Bone marrow (tissue), 2 donors: ENCODE measurements around the gene LCE7A.

ENCODE experiments used
- DNase-seq, 2 donors: peaks; one replicate each; lab custom pipeline; 2025; lab: John Stamatoyannopoulos, UW

The LCE7A gene

DNA sequence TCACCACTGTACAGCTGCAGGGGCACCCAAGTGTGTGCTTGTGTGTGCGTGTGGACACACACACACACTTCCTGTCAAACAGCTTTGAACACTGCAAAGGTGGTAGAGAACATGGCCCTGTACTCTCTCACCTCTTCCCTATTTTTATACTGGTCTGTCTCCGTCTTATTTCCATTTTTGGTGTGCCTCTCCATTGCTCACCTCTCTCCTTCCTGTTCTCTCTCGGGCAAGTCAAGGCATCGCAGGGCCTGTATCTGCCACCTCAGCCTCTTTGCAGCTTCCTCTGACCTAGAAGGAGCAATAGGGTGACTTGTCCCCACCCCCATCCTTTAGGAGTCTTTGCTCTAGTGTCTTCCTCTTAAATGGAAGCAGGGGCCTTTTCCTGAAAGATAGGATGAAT is 20.5 kb downstream of the LCE7A start:
- no peak for DNase-seq

DNA sequence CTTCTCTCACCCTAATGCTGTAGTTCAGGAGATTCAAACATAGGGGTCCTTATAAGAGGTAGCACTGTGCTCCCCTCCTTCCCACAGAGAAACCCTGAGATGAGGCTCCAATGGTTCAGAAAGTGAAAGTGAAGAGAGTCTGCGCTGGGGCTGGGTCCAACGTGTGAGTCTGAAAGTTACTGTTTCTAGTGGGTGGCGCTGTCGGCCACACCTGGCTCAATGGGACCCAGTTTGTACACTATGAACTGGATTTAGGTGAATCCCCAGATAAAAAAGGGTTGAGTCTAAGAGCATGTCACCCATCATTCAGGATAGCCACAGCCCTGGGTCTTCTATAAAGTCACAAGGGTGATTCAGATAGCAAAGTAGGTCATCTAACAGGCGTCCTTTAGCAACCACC is 21.1 kb downstream of the LCE7A start:
- DNase-seq: no peak

DNA sequence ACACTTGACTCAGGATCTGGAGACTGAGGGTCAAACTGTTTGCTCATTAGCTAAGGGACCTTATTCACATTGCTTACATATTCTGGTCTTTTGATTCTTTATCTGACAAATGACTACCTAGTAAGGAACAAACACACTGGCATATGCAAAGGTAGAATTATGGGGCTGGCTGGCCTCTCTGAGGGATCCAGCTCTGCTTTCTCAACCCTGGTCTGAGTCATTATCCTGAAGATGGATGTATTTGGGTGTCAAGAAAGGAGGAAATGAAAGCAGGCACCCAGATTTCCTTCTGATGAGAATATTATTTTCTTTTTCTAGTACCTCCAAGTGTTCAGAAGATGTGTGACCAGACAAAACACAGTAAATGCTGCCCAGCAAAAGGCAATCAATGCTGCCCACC is 24.3 kb downstream of the LCE7A start:
- DNase-seq: no peak

DNA sequence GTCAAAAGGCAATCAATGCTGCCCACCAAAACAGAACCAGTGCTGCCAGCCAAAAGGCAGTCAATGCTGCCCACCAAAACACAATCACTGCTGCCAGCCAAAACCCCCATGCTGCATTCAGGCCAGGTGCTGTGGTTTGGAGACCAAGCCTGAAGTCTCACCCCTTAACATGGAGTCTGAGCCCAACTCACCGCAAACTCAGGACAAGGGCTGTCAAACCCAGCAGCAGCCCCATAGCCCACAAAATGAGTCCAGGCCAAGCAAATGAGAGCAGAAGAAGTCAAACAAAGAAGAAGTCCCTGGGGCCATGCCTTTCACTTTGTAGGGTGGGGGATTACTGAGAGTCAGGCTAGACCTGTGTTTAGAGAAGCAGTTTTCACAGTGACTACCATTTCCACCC is 24.7 kb downstream of the LCE7A start:
- DNase-seq: no peak

DNA sequence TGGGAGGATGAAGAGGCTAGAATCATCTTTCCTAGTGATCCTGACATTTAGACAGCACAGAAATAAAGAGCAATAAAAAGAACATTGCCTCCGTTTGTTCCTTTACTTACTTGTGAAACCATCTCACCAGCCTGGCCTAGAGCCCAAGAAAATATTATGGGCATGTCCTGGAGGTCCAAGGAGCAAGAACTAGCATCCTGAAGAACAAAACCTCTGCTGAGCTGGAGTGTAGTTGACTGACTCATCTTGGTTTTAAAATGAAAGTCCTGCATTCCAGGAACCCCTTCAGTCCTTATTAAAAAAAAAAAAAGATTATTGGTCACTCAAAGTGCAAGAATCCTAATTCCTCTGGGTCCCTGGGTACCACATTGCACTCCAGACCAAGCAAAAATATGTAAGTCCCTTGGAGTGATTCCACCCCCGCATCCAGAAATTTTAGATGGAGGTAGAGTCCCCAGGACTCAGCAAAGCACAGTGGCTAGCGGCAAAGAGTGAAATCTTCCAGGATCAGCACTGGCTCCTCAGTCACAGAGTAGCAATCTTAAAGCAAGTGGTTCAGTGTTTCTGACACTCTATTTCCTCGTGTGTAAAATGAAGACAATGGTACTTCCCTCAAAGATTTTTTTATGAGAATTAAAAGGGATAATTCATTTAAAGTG is 25.3 kb downstream of the LCE7A start:
- DNase-seq: no peak

DNA sequence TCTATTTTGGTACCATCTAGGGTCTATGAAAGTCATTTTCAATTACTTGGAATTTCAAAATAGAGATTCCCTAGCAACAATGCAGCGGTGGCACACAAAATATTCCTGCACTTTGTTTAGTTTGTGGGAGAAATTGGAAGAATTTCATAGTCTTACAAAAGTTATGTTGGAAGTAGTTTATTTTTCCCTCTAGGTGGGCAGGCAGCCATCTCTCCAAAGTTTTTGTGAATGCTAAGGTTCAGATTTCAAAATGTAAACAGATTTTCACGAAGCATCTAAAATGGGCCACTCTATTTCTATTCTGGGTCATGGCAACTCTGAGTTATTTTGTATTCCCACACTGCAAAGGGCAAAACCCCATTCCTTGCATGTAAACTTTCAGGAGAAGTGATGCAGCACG is 26.3 kb downstream of the LCE7A start:
- DNase-seq: no peak

DNA sequence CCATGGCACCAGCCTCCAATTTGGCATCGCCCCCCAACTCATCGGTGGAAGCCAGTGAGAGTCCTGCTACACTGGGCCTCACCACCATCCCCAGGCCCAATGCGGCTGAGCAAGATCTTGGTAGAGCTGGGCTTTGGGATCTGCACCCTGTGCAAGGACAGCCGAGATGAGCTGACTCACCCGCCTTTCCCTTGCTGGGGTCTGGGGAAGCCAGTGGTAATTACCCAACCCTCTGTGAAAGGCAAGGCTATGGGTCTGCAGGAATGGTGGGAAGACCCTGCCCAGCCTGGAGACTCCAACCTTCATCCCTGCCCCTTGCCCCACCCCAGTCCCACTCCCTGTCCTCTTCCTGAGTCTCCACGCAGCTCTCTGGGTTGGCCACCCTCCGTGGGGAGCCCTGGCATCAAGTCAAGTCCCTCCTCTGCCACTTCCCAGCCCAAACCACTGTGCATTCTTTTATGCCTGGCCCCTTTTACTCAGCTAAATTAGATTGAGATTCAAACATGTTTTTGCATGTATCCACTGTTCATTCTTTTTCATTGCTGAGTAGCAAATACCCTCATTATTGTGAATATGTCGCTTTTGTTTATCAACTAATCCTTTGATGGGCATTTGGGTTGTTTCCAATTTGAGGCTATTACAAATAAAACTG is 27.1 kb downstream of the LCE7A start:
- DNase-seq: no peak

DNA sequence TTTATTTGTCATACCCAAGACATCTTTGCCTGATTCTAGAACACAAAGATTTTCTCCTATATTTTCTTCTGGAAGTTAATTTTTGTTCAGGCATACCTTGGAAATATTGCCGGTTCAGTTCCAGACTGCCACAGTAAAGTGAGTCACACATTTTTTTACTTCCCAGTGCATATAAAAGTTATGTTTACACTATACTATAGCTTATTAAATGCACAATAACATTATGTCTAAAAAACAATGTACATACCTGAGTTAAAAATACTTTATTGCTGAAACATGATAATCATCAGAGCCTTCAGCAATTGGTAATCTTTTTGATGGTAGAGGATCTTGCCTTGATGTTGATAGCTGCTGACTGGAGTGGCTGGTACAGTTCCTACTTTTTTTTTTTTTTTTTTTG is 28.3 kb downstream of the LCE7A start:
- DNase-seq: no peak

DNA sequence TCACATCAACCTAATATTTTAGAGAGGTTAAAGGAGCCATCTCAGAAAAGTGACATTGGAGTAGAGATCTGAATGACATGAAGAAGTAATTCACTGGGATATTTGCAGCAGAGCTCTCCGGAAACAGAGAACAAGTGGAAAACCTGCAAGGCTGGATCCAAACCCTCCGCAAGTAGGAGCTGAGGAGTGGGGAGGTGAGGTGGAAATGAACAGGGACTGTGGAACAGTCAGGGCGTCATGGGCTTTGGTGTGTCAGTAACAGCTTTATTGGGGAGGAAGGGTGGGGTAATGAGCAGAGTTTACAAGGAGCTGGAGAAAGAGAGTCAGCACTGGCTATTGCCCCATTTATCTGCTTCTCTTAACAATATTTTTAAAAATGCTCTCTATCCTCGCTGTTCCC is 39.2 kb downstream of the LCE7A start:
- no peak for DNase-seq

DNA sequence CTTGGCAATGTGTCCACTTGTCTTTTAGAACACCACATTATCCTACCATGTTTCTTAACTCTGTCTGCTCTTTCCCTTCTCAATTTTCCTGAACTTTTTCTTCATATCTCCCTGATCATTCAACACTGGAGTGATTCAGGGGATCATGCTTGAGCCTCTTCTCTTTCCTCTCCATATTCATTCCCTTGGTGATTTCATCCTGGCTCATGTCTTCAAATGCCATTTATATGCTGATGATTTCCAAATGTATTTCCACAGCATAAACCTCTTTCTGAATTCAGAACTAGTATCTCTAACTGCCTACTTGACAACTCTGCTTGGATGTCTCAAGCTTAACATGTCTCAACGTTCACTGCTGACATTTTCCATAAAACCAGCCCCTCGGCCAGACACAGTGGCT is 40.1 kb downstream of the LCE7A start:
- no peak for DNase-seq

DNA sequence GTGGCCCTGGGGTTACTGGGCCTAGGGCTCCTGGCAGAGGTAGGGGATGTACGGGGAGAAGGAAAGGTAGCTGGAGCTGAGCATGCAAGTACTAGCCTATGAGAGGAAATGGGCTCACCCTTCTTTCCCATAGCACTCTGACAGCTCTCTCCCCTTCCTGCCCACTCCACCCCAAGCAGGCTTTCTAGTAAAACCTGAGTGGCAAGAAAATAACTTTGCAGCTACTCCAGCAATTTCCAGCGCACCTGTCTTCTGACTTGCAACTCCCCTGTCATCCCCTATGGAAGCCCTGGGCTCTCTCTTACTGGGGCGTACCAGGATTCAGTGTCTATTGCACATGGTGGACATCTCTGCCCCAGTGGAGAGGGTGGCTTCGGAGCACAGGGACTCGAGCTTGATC is 41.8 kb downstream of the LCE7A start:
- no peak for DNase-seq

DNA sequence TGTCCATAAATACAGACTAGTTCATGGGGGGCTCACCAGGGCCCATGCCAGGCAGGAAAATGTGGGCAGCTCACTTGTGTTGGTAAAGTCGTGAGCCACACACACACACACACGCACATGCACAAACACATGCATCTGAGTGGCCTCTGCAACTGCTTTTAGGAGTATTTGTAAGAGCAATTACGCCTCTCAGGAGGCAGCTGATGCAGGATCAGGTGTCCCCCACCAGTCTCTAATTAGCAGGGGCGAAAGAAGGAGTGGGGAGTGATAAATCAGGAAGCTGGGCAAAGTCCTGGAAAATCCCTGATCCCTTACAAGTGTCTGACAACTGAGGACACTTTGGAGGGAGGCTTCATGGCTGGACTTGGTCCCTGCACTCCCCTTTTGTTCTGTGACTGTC is 42.8 kb downstream of the LCE7A start:
- no peak for DNase-seq

DNA sequence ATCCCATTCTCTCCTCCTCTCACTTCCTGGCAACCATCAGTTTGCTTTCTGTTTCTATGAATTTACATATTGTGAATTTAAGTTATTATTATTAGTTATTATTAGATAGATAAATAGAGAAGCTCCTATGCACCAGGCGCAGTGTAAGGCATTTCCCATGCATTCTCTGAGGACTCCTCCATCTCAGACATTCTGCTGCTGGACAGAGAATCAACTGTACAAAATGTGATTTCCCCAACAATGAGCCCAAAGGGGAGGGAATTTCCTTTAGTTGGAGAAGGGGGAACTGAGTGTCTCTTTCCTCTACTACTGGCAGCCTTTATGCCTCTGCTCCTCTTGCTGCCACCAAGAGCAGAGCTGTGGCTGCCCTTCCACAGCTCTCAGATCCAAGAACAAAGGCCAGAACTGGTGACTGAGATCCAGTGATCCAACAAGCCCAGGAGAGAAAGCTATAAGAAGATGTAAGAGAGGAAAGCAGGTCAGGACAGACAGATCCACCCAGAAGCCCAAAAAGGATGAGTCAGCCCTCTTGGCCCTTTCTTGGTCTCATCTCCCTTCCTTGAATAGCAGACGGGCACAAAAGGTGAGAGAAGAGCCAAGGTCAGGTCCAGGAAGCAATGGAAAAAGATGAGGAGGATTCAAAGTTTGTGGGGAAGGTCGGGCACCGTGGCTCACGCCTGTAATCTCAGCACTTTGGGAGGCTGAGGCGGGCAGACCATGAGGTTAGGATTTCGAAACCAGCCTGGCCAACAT is 45.1 kb downstream of the LCE7A start:
- no peak for DNase-seq

DNA sequence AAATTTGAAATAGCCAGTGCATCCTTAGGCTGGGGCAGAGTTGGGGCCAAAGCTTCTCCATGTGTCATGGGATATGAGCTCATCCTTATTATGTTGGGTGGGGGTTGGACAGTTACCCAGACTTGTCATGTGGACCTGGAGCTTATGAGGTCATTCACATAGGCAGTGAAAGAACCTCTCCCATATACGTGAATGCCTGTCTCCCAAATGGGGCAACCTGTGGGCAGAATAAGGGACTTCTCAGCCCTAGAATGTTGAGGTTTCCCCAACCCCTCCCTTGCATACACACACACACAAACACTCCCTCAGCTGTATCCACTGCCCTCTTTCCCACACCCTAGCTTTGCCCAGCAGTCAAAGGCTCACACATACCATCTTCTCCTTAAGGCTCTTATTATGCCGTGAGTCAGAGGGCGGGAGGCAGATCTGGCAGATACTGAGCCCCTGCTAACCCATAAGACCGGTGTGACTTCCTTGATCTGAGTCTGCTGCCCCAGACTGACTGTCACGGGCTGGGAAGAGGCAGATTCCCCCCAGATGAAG is 46.3 kb downstream of the LCE7A start:
- DNase-seq: no peak

DNA sequence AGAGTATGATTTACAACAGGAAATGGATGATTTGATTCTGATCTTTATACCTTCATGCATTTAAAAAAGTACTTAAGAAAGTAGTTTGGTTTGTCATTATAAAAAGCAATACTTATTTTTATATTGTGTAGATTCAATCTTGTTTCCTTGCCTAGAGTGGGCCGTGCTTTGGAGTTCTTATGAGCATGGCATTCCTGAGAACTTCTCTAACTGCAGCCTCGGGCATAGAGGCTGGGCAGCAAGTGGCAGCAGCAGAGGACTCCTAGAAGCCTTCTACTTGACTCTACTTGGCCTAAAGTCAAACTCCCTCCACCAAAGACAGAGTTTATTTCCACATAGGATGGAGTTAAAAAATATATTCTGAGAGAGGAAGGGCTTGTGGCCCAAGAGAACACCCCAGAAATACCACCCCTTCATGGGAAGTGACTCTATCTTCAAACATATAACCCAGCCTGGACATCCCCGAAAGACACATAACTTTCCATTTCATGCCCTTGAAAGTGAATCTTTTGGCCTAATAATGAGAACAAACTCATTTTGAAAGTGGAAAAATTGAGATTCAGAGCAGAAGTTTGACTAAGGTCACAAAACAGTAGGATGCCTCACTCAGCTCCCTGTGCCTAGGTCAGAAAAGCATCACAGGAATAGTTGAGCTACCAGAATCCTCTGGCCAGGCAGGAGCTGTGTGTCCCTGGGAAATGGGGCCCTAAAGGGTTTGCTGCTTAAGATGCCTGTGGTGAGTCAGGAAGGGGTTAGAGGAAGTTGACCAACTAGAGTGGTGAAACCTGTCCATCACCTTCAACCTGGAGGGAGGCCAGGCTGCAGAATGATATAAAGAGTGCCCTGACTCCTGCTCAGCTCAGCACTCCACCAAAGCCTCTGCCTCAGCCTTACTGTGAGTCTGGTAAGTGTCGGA is 48.1 kb downstream of the LCE7A start, which contains the start of gene IVL:
Gene IVL (plus strand): TSS at position 861 of the 916 bp plus-strand sequence. CDS start 1,252 bp downstream, outside the sequence.
- no peak for DNase-seq

DNA sequence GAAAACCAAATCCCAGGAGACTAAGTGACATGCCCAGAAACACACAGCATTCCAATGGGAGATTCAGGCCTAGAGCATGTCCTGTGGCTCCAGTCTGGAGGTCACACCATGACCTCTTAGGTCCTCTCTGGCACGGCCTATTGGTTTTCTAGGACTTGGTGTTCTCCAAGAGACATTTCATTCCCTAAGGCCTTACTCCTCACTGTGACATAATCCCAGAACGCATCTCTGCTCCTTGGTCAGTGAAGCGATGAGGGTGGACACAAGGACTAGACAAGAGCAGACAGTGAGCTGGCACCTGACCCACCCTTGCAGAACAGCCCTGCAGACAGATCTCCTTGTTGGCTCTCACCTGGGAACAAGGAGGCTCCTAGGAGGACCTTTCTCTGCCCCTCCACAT is 49.4 kb downstream of the LCE7A start:
- DNase-seq: no peak
